H9 (cell line): Measurements from ENCODE around the gene AGA. TPM values are rescaled to one million over a fixed set of nuclear protein-coding genes. Genes with fewer than 3 reads are reported as not detected.

ENCODE experiments used
- DNase-seq: peaks from one replicate; pipeline ENCODE4 v3.0.0-alpha.2; 2017
- H2AFZ ChIP-seq: one replicate; pipeline ENCODE4 v1.6.1; 2013; ENCODE audit warnings: mild to moderate bottlenecking, low read length, control low read depth, moderate library complexity
- H2AK5ac ChIP-seq: 2 replicates; pipeline ENCODE4 v1.6.1; 2013; ENCODE audit warnings: low read length, control low read depth, mixed read lengths; ENCODE audit not compliant: insufficient read length
- H2BK120ac ChIP-seq: one replicate; pipeline ENCODE4 v1.6.1; 2013; ENCODE audit warnings: low read depth, mild to moderate bottlenecking, low read length, control low read depth, inconsistent platforms; ENCODE audit not compliant: poor library complexity, severe bottlenecking
- H2BK12ac ChIP-seq: 2 replicates; pipeline ENCODE4 v1.6.1; 2013; ENCODE audit warnings: low read length, control low read depth, mixed read lengths, low read depth; ENCODE audit not compliant: insufficient read length
- H2BK15ac ChIP-seq: 2 replicates; pipeline ENCODE4 v1.6.1; 2013; ENCODE audit warnings: low read depth, low read length, control low read depth
- H2BK20ac ChIP-seq: one replicate; pipeline ENCODE4 v1.6.1; 2013; ENCODE audit warnings: low read depth, mild to moderate bottlenecking, low read length, control low read depth, inconsistent platforms; ENCODE audit not compliant: poor library complexity, severe bottlenecking
- H2BK5ac ChIP-seq: 2 replicates; pipeline ENCODE4 v1.6.1; 2013; ENCODE audit warnings: low read length, control low read depth, mixed read lengths; ENCODE audit not compliant: insufficient read length
- H3K14ac ChIP-seq: 2 replicates; pipeline ENCODE4 v1.6.1; 2013; ENCODE audit warnings: low read length, control low read depth; ENCODE audit not compliant: insufficient read depth
- H3K18ac ChIP-seq: 2 replicates; pipeline ENCODE4 v1.6.1; 2013; ENCODE audit warnings: low read depth, mild to moderate bottlenecking, mixed read lengths, low read length, control low read depth; ENCODE audit not compliant: insufficient read length
- H3K23ac ChIP-seq: 2 replicates; pipeline ENCODE4 v1.6.1; 2013; ENCODE audit warnings: low read length, control low read depth, mixed read lengths, low read depth; ENCODE audit not compliant: insufficient read length
- H3K23me2 ChIP-seq: 2 replicates; pipeline ENCODE4 v1.6.1; 2013; ENCODE audit warnings: low read depth, mild to moderate bottlenecking, mixed read lengths, low read length, control low read depth; ENCODE audit not compliant: insufficient read length, poor library complexity, severe bottlenecking
- H3K27ac ChIP-seq: 2 replicates; pipeline ENCODE4 v1.5.1; 2013; ENCODE audit warnings: low read length, control low read depth, mixed read lengths, low read depth; ENCODE audit not compliant: insufficient read length
- H3K27me3 ChIP-seq: 2 replicates; pipeline ENCODE4 v1.6.1; 2013; ENCODE audit warnings: low read length, control low read depth, inconsistent platforms; ENCODE audit not compliant: insufficient read depth
- H3K4ac ChIP-seq: 2 replicates; pipeline ENCODE4 v1.6.1; 2013; ENCODE audit warnings: low read depth, mild to moderate bottlenecking, control low read depth, inconsistent platforms, low read length, moderate library complexity
- H3K4me1 ChIP-seq: 2 replicates; pipeline ENCODE4 v1.6.1; 2013; ENCODE audit warnings: low read length, control low read depth, inconsistent platforms; ENCODE audit not compliant: insufficient read depth
- H3K4me2 ChIP-seq: 2 replicates; pipeline ENCODE4 v1.6.1; 2013; ENCODE audit warnings: low read length, control low read depth, mixed read lengths; ENCODE audit not compliant: insufficient read length, insufficient read depth
- H3K56ac ChIP-seq: 2 replicates; pipeline ENCODE4 v1.6.1; 2013; ENCODE audit warnings: low read depth, mild to moderate bottlenecking, mixed read lengths, low read length, control low read depth; ENCODE audit not compliant: insufficient read length
- H3K79me1 ChIP-seq: 2 replicates; pipeline ENCODE4 v1.6.1; 2013; ENCODE audit warnings: low read depth, mild to moderate bottlenecking, moderate library complexity, low read length, control low read depth, inconsistent platforms; ENCODE audit not compliant: insufficient read depth, poor library complexity, severe bottlenecking
- H3K79me2 ChIP-seq: 2 replicates; pipeline ENCODE4 v1.6.1; 2013; ENCODE audit warnings: low read length, control low read depth, inconsistent platforms; ENCODE audit not compliant: insufficient read depth
- H3K9ac ChIP-seq: 2 replicates; pipeline ENCODE4 v1.6.1; 2013; ENCODE audit warnings: low read length, control low read depth, mixed read lengths; ENCODE audit not compliant: insufficient read length; ENCODE audit errors: extremely low read depth
- H3K9me3 ChIP-seq: one replicate; pipeline ENCODE4 v1.6.1; 2013; ENCODE audit warnings: low read depth, low read length, inconsistent platforms; ENCODE audit not compliant: control insufficient read depth
- H3T11ph ChIP-seq: one replicate; pipeline ENCODE4 v1.6.1; 2013; ENCODE audit warnings: mild to moderate bottlenecking, low read length, control low read depth, inconsistent platforms
- H4K20me1 ChIP-seq: one replicate; pipeline ENCODE4 v1.6.1; 2013; ENCODE audit not compliant: control insufficient read depth, insufficient read length, insufficient read depth
- H4K5ac ChIP-seq: 2 replicates; pipeline ENCODE4 v1.6.1; 2013; ENCODE audit warnings: low read depth, mild to moderate bottlenecking, mixed read lengths, low read length, control low read depth; ENCODE audit not compliant: insufficient read length
- H4K8ac ChIP-seq: replicated peaks from 2 replicates; pipeline ENCODE4 v1.6.1; 2013; ENCODE audit warnings: low read length, control low read depth, mixed read lengths, low read depth; ENCODE audit not compliant: insufficient read length
- H4K91ac ChIP-seq: 2 replicates; pipeline ENCODE4 v1.6.1; 2013; ENCODE audit warnings: low read depth, mild to moderate bottlenecking, moderate library complexity, mixed read lengths, low read length, control low read depth; ENCODE audit not compliant: insufficient read length
- H3K27ac Mint-ChIP-seq, 3 experiments: 2 replicates in 2 of 3; 3 replicates in 1 of 3; pipeline ENCODE4 v1.8.0; 2020 to 2021; ENCODE audit warnings: mixed read lengths in 3 of 3, mild to moderate bottlenecking in 1 of 3, moderate library complexity in 1 of 3
- H3K27me3 Mint-ChIP-seq: 2 replicates; pipeline ENCODE4 v1.8.0; 2021; ENCODE audit warnings: low read depth, mild to moderate bottlenecking, moderate library complexity, mixed read lengths
- H3K36me3 Mint-ChIP-seq, 3 experiments: 2 replicates in 2 of 3; 3 replicates in 1 of 3; pipeline ENCODE4 v1.8.0; 2020 to 2021; ENCODE audit warnings: low read depth in 3 of 3, mixed read lengths in 3 of 3; ENCODE audit not compliant: insufficient read depth in 1 of 3
- H3K4me1 Mint-ChIP-seq, 2 experiments: 2 replicates each; pipeline ENCODE4 v1.8.0; 2020; ENCODE audit warnings: mixed read lengths in 2 of 2
- H3K4me3 Mint-ChIP-seq, 2 experiments: 2 replicates in 1 of 2; 3 replicates in 1 of 2; pipeline ENCODE4 v1.8.0; 2020 to 2021; ENCODE audit warnings: mild to moderate bottlenecking in 2 of 2, mixed read lengths in 2 of 2, moderate library complexity in 1 of 2
- H3K9me3 Mint-ChIP-seq, 2 experiments: 2 replicates in 1 of 2; 3 replicates in 1 of 2; pipeline ENCODE4 v1.8.0; 2020; ENCODE audit warnings: mild to moderate bottlenecking in 2 of 2, mixed read lengths in 2 of 2, moderate library complexity in 1 of 2
- CTCF ChIP-seq: fragments of 200-600 bp; sonication (generic); conservative IDR thresholded peaks from 3 replicates; pipeline ENCODE4 v1.8.0; 2021; ENCODE audit warnings: antibody characterized with exemption, mild to moderate bottlenecking
- WGBS: extraction: QIAGEN DNeasy Blood & Tissue Kit; methylation state at CpG from one replicate; pipeline ENCODE4 v1.1.7; 2013; ENCODE audit warnings: missing lambda C conversion rate, low lambda C conversion rate, mixed read lengths; ENCODE audit not compliant: insufficient read length; ENCODE audit errors: extremely low coverage; 5-methylcytosine and 5-hydroxymethylcytosine counted together
- total RNA-seq: library from RNA; stranded (reverse); gene quantifications from 2 replicates; pipeline ENCODE4 v1.2.1, GENCODE V29; 2021

Gene AGA
- total RNA-seq, 1 experiment from 2014 or later, result 10.0 TPM

DNA sequence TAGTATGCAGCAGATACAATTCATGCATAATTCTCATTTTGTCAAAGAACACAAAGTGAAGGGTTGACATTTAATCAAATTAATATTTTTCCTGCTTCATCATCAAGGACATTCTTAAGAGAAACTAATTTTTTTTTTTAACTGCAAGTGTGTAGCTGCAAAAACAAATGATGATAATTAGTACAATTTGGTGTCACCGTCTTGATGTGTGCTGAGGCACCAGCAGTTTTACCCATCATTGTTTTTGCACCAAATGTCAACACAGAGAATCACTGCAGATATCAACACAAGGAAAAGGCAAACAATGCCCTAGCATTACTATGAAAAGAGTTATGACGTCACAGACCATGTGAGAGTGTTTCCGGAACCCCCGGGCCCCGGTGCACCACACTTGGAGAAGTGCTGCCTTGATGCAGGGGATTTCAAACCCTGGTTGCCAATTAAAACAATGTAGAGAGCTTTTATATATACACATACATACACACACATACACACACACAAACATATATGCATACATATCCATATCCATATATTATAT is 55.9 kb downstream of the AGA start:
- H4K5ac ChIP-seq, result no peak overlapping the region
- no peak overlapping the region for H3K56ac ChIP-seq
- no peak overlapping the region for H3K9ac ChIP-seq
- H3T11ph ChIP-seq, result no peak overlapping the region
- no peaks in the 10 kb centered on the region for H3K4me1 ChIP-seq
- Mint-ChIP-seq H3K27me3 (no peaks in the 10 kb centered on the region; the same call in 1 of the 2 replicates), H3K36me3 (no peaks in the 10 kb centered on the region; a peak in 1 of 7 replicates), H3K9me3 (peaks cover 0 to 3% of the 10 kb centered on the region in 2 experiments; a peak in 1 of 5 replicates), H3K27ac (no peak overlapping the region), H3K4me1 (no peaks in the 10 kb centered on the region), H3K4me3 (no peak overlapping the region)
- H3K9me3 ChIP-seq, result no peaks in the 10 kb centered on the region
- H4K20me1 ChIP-seq, result no peaks in the 10 kb centered on the region
- no peaks in the 10 kb centered on the region for H3K23me2 ChIP-seq
- H3K79me2 ChIP-seq, result no peaks in the 10 kb centered on the region
- H4K8ac ChIP-seq, result no peak overlapping the region
- no peak overlapping the region for H3K4ac ChIP-seq
- no peak overlapping the region for H3K23ac ChIP-seq
- no peak overlapping the region for H2BK5ac ChIP-seq
- H3K14ac ChIP-seq, result no peak overlapping the region
- H3K27ac ChIP-seq, result no peak overlapping the region
- H2BK120ac ChIP-seq, result no peak overlapping the region
- no peak overlapping the region for H2AK5ac ChIP-seq
- DNase-seq, result no peak
- no peak overlapping the region for H2AFZ ChIP-seq
- H3K4me2 ChIP-seq, result no peak overlapping the region
- H3K27me3 ChIP-seq, result no peaks in the 10 kb centered on the region
- no peak overlapping the region for H4K91ac ChIP-seq
- H2BK12ac ChIP-seq, result no peak overlapping the region
- H2BK15ac ChIP-seq, result no peak overlapping the region
- no peaks in the 10 kb centered on the region for H3K79me1 ChIP-seq
- WGBS, result no CpG with 5 or more reads among the region's 5 CpGs
- H2BK20ac ChIP-seq, result no peak overlapping the region
- no peak overlapping the region for H3K18ac ChIP-seq
- no peak for TF ChIP-seq CTCF
